ENCODE measurements around the gene CERCAM. TPM values are rescaled to one million over a fixed set of nuclear protein-coding genes. Genes with fewer than 3 reads are reported as not detected.
"Not testable (repeated sequence)": the region's sequence is repeated elsewhere in the genome, so short reads cannot be mapped to it uniquely, and the experiment has no call there.

The CERCAM gene
- total RNA-seq, 2 donors from 2014 or later: 0.25 to 0.42 TPM

DNA sequence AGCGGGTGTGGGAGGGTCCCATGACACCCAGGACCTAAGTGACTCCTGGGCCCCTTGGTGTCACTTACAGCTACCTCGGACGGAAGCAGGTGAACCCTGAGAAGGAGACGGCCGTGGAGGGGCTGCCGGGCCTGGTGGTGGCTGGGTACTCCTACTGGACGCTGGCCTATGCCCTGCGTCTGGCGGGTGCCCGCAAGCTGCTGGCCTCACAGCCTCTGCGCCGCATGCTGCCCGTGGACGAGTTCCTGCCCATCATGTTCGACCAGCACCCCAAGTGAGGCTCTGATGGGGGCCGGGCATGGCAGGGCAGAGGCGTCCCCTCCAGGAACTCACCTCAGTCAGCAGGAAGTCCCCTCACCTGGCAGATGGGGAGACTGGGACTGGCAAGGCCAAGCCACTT is 13.7 kb downstream of the CERCAM start:
- Mint-ChIP-seq H3K4me3 (no peak overlapping the region), H3K27ac (no peak overlapping the region), H3K4me1 (peaks cover 3% of the 10 kb centered on the region), H3K36me3 (ENCODE audit: low read depth) (no peaks in the 10 kb centered on the region), H3K27me3 (no peaks in the 10 kb centered on the region)
- H3K9me3 ChIP-seq (ENCODE audit: control insufficient read depth, low read length, poor library complexity, severe bottlenecking): no peaks in the 10 kb centered on the region
- ATAC-seq: no peak
- DNase-seq: no peak

DNA sequence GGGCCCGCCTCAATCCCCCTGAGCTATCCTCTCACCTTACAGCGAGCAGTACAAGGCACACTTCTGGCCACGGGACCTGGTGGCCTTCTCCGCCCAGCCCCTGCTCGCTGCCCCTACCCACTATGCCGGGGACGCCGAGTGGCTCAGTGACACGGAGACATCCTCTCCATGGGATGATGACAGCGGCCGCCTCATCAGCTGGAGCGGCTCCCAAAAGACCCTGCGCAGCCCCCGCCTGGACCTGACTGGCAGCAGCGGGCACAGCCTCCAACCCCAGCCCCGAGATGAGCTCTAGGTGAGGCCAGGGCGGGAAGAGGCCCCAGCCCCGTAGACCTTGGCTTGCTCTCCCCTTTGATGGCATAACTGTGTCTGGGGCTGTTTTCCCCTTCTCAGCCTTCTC is 15.0 kb downstream of the CERCAM start:
- no peak for DNase-seq
- no peaks in the 10 kb centered on the region for H3K27me3 Mint-ChIP-seq
- no peaks in the 10 kb centered on the region for H3K36me3 Mint-ChIP-seq (ENCODE audit: low read depth)
- H3K4me3 Mint-ChIP-seq: no peak overlapping the region
- H3K4me1 Mint-ChIP-seq: peaks cover 3% of the 10 kb centered on the region
- no peaks in the 10 kb centered on the region for H3K9me3 ChIP-seq (ENCODE audit: control insufficient read depth, low read length, poor library complexity, severe bottlenecking)
- H3K27ac Mint-ChIP-seq: no peak overlapping the region
- ATAC-seq: no peak

DNA sequence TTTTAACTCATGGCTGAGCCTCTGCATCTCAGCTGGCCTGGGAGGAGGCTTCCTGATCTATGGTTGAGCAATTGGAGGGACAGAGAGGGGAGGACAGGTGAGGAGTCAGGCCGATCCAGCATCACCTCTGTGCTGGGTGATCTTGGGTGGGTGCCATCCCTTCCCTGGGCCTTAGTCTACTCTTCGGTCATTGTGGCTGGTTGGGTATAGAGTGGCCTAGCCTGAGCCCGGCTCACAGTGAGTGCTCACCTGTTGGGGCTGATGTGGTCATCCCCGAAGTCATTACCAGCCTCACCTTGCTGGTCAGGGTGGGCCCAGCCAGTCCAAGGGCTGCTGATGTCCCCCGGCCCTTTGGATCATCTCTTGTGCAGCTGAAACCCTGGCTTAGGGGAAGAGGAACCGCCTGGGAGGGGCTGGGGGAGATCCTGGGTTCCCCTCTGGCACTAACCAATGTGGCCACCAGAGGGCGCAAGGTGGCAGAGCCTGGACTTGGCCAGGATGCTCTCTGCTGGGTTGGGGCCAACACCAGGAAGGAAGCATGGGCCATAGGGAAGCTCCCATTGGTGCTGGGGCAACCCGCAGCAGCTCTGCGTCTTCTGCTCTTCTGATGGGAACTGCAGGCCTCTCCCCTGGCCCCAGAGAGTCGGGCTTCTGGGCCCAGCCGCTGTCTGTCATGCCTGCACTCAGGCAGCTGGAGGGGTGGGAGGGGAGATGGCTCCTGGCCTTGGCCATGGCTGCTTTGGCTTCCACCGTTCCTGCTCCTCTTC is 17.9 kb downstream of the CERCAM start:
- H3K36me3 Mint-ChIP-seq (ENCODE audit: low read depth): no peaks in the 10 kb centered on the region
- H3K4me3 Mint-ChIP-seq: no peak overlapping the region
- peaks cover 3% of the 10 kb centered on the region for H3K4me1 Mint-ChIP-seq
- ATAC-seq: peak; percentile 96
- H3K27ac Mint-ChIP-seq: no peak overlapping the region
- H3K9me3 ChIP-seq (ENCODE audit: control insufficient read depth, low read length, poor library complexity, severe bottlenecking): no peaks in the 10 kb centered on the region
- H3K27me3 Mint-ChIP-seq: no peaks in the 10 kb centered on the region
- peak; percentile 62 to 80 (median 72) for DNase-seq

DNA sequence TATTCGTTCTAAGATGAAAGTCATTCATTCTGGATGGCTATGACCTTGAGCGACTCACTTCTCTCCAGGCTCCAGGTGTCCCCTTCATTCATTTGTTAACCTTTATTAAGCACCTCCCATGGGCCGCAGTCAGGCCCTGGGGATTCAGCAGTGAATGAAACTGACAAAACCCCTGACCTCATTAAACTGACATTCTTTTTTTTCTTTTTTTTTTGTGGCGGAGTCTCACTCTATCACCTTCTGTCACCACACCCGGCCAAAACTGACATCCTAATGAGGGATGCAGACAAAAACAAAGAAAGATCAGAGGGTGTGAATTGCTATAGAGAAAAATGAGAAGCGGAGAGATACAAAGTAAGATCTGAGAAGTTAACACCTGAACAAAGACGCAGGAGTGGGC is 18.6 kb downstream of the CERCAM start:
- no peak for DNase-seq

DNA sequence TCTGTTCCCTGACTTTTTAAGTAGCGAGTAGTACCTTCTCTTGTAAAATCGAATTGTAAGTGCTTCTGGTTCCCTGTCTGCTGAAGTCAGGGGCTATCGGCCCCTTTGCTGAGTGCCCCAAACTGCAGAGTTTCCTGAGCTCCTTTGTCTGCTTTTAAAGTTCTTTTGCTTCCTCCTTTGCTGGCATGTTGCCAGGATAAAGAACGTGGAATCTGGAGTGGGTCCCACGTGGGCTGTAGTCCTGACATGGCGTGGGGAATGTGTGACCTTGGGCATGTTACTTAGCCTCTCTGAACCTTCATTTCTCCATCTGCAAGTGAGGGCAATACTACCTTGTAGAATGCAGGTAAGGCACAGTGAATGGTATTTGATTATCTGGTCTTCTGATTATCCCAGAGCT is 21.5 kb downstream of the CERCAM start:
- Mint-ChIP-seq H3K27ac (no peak overlapping the region), H3K4me1 (peaks cover 5% of the 10 kb centered on the region), H3K4me3 (peak overlapping the region; percentile 43), H3K27me3 (no peaks in the 10 kb centered on the region), H3K36me3 (ENCODE audit: low read depth) (no peaks in the 10 kb centered on the region)
- no peaks in the 10 kb centered on the region for H3K9me3 ChIP-seq (ENCODE audit: control insufficient read depth, low read length, poor library complexity, severe bottlenecking)
- no peak for ATAC-seq
- no peak for DNase-seq

More for the DNA sequence above, 18.6 kb downstream of the CERCAM start:
- Mint-ChIP-seq H3K27me3 (no peaks in the 10 kb centered on the region), H3K27ac (no peak overlapping the region), H3K4me3 (no peak overlapping the region), H3K36me3 (ENCODE audit: low read depth) (no peaks in the 10 kb centered on the region), H3K4me1 (peaks cover 3% of the 10 kb centered on the region)
- ATAC-seq: no peak
- H3K9me3 ChIP-seq (ENCODE audit: control insufficient read depth, low read length, poor library complexity, severe bottlenecking): no peaks in the 10 kb centered on the region

DNA sequence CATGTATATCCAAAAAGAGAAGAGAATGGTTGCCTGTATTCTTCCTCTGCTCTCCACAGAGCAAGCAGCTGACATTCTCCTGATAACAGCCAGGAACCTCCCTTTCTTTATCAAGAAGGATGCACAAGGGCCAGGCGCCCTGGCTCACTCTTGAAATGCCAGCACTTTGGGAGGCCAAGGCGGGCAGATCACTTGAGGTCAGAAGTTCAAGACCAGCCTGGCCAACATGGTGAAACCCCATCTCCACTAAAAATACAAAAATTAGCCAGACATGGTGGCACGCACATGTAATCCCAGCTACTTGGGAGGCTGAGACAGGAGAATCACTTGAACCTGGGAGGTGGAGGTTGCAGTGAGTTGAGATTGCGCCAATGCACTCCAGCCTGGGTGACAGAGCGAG is 25.8 kb downstream of the CERCAM start:
- not testable (repeated sequence) for H3K36me3 Mint-ChIP-seq (ENCODE audit: low read depth); H3K27me3 Mint-ChIP-seq; DNase-seq; H3K4me3 Mint-ChIP-seq; H3K9me3 ChIP-seq (ENCODE audit: control insufficient read depth, low read length, poor library complexity, severe bottlenecking); H3K27ac Mint-ChIP-seq; H3K4me1 Mint-ChIP-seq; ATAC-seq

DNA sequence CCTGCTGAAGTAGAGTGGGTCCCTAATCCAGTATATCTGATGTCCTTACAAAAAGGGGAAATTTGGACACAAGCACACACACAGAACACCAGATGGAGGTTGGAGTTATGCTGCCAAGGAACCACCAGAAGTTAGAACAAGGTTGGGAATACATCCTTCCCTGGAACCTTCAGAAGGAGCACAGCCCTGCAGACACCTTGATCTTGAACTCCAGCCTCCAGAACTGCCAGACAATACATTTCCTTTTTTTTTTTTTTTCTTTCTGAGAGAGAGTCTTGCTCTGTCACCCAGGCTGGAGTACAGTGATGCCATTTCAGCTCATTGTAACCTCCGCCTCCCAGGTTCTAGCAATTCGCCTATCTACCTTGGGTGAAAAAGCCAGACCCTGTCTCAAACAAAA is 28.1 kb downstream of the CERCAM start:
- Mint-ChIP-seq H3K4me1 (peaks cover 2% of the 10 kb centered on the region), H3K36me3 (ENCODE audit: low read depth) (no peaks in the 10 kb centered on the region), H3K27me3 (no peaks in the 10 kb centered on the region), H3K27ac (no peak overlapping the region), H3K4me3 (no peak overlapping the region)
- ATAC-seq (no peak), DNase-seq (no peak)
- H3K9me3 ChIP-seq (ENCODE audit: control insufficient read depth, low read length, poor library complexity, severe bottlenecking): no peaks in the 10 kb centered on the region

DNA sequence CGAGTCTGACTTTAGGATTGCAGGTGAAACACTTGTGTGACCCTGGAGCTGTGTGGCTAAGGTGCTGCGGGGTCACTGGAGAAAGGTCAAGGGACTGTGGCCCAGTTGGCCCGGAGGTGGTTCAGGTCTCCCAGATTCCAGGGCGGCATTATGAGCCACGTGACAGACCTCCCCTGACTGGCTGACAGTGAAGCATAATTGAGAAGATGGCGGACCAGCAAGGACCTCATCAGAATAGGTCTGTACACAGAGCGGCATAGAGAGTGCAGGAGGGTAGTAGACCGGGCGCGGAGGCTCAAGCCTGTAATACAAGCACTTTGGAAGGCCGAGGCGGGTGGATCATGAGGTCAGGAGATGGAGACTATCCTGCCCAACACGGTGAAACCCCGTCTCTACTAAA is 34.3 kb downstream of the CERCAM start:
- Mint-ChIP-seq H3K4me3 (peak overlapping the region; percentile 94), H3K27me3 (no peaks in the 10 kb centered on the region), H3K36me3 (ENCODE audit: low read depth) (no peaks in the 10 kb centered on the region), H3K4me1 (peaks cover 21% of the 10 kb centered on the region), H3K27ac (peak overlapping the region; percentile 92)
- no peaks in the 10 kb centered on the region for H3K9me3 ChIP-seq (ENCODE audit: control insufficient read depth, low read length, poor library complexity, severe bottlenecking)
- ATAC-seq (no peak), DNase-seq (no peak)

DNA sequence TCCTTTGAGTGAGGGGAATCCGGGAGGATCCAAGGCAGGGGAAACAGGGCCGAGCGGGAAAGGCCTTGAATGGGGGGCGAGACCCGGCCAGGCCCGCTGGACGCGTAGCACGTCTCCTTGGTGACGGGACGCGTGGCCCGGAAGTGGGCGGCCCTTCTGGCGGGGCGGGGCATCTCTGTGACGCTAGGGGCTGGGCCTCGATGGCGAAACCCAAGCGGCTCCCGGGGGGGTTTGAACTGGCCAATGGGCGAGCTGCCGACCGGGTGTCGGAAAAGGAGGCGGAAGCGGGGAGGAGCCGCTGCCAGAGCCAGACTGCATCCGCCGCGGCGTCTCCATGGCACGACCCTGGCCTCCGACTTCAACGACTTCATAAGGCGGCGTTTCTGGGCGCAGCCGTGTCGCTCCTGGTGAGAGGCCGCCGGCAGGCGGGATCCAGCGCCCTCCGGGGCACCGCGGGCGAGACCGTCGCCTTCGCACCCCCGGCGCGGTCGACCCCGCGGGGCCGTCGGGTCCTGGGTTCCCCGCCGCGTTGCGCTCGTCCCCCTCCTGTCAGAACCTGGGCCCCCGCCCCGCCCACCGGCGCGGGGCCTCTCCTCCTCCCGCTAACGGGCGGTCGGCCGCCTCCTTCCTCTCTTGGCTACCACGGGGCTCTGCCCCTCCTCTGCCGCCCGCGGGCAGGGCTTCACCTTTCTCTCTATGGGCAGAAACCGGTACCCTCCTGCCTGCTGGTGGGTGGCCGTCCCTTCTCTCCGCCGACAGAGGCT is 35.4 kb downstream of the CERCAM start, which contains the start of gene ODF2:
TSS of gene ODF2 (plus strand) at position 158 of the 764 bp plus-strand sequence. CDS start at position 244, 86 bp downstream.
- Mint-ChIP-seq H3K4me1 (peaks cover 21% of the 10 kb centered on the region), H3K27me3 (no peaks in the 10 kb centered on the region), H3K36me3 (ENCODE audit: low read depth) (no peaks in the 10 kb centered on the region), H3K27ac (peak within 1 kb of the TSS; percentile 92), H3K4me3 (peak within 1 kb of the TSS; percentile 94)
- peak; percentile 93 for ATAC-seq
- peak; percentile 98 for DNase-seq
- no peaks in the 10 kb centered on the region for H3K9me3 ChIP-seq (ENCODE audit: control insufficient read depth, low read length, poor library complexity, severe bottlenecking)

DNA sequence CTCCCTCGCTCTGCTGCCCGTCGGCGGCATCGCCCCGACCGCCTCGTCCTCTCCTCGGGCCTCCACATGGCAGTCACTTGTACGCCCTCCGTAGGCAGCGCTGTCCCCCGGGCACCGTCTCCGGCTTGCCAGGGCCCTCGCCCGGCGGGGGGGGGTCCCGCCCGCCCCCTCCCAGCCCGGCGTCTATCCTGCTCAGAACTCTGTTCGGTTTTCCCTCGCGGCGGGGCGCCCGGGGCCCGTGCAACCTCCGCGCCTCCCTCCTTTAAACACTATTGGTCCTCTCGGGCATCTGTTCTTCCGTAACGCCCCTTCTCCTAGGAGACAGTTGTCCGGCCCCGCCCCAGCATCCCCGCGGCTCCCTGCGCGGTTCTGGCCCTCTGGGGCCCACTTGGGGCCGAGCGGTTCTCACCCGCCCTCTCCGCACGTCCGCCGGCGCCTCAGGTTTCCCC is 36.0 kb downstream of the CERCAM start:
- H3K9me3 ChIP-seq (ENCODE audit: control insufficient read depth, low read length, poor library complexity, severe bottlenecking): no peaks in the 10 kb centered on the region
- DNase-seq (peak; percentile 34 to 60 (median 55)), ATAC-seq (peak; percentile 57)
- Mint-ChIP-seq H3K36me3 (ENCODE audit: low read depth) (no peaks in the 10 kb centered on the region), H3K4me1 (peaks cover 21% of the 10 kb centered on the region), H3K4me3 (peak overlapping the region; percentile 94), H3K27ac (peak overlapping the region; percentile 14), H3K27me3 (no peaks in the 10 kb centered on the region)

DNA sequence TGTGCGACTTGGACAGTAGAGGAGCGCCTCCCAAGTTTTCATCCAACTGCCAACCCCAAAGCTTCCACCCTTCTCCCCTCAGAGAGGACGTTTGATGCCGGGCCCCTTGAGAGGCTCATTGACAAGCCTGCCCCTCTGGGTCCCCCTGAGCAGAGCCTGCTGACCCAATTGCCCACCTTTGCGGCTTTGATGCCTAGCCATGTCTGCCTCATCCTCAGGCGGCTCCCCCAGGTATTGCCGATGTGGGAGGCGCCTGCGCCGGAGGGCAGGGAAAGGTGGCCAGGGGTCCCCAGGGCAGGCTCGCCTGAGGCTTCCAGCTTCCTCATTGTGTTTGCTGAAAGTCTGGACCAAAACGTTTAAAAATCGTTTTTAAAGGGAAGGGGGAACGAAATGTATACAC is 36.5 kb downstream of the CERCAM start:
- H3K9me3 ChIP-seq (ENCODE audit: control insufficient read depth, low read length, poor library complexity, severe bottlenecking): no peaks in the 10 kb centered on the region
- H3K4me1 Mint-ChIP-seq: peaks cover 21% of the 10 kb centered on the region
- peak overlapping the region; percentile 94 for H3K4me3 Mint-ChIP-seq
- H3K27me3 Mint-ChIP-seq: no peaks in the 10 kb centered on the region
- peak overlapping the region; percentile 14 for H3K27ac Mint-ChIP-seq
- ATAC-seq: no peak
- no peak for DNase-seq
- no peaks in the 10 kb centered on the region for H3K36me3 Mint-ChIP-seq (ENCODE audit: low read depth)

DNA sequence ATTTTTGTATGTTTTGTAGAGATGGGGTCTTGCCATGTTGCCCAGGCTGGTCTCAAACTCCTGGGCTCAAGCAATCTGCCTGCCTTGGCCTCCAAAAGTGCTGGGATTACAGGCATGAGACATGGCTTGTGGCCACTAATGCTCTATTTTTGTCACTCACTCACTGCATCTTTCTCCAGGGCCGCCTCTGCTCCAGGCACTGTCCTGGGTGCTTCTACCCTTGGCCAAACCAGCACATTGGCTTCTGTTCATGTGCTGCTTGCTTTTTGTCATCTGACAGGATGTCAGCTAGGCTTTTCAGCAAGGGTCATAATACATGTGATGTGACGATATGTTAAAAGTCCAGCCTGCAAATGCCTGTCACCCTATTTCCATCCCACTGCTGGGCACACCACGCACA is 38.4 kb downstream of the CERCAM start:
- Mint-ChIP-seq H3K36me3 (ENCODE audit: low read depth) (no peaks in the 10 kb centered on the region), H3K4me3 (no peak overlapping the region), H3K27me3 (no peaks in the 10 kb centered on the region), H3K27ac (no peak overlapping the region), H3K4me1 (peaks cover 21% of the 10 kb centered on the region)
- DNase-seq (no peak), ATAC-seq (no peak)
- H3K9me3 ChIP-seq (ENCODE audit: control insufficient read depth, low read length, poor library complexity, severe bottlenecking): no peaks in the 10 kb centered on the region

DNA sequence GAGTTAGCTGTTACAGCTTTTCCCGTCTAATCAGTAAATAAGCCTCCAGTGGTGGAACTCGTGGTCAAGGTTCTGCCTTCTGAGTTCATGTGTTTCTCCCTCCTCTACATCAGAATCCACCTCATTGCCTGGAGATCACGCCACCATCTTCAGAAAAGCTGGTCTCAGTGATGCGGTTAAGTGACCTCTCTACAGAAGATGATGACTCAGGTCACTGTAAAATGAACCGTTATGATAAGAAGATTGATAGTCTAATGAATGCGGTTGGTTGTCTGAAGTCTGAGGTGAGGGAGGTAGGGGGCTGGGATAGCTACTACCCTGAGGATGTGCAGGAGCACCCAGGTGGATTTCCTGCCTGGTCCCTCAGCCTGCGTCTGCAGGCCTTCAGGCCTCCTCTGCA is 48.4 kb downstream of the CERCAM start:
- Mint-ChIP-seq H3K27ac (no peak overlapping the region), H3K36me3 (ENCODE audit: low read depth) (peaks cover 2% of the 10 kb centered on the region), H3K27me3 (no peaks in the 10 kb centered on the region), H3K4me3 (no peak overlapping the region), H3K4me1 (peaks cover 5% of the 10 kb centered on the region)
- ATAC-seq: no peak
- no peaks in the 10 kb centered on the region for H3K9me3 ChIP-seq (ENCODE audit: control insufficient read depth, low read length, poor library complexity, severe bottlenecking)
- DNase-seq: no peak
